Mesodermal cell (in vitro differentiated cells): Measurements from ENCODE around the gene DPM2.

Experiments used
- H3K27ac ChIP-seq: 2 replicates; pipeline ENCODE4 v1.7.0; 2013; ENCODE audit warnings: mild to moderate bottlenecking, low read depth, low read length, moderate library complexity; ENCODE audit not compliant: severe bottlenecking
- H3K36me3 ChIP-seq: 2 replicates; pipeline ENCODE4 v1.7.1; 2013; ENCODE audit warnings: mild to moderate bottlenecking, low read length, moderate library complexity; ENCODE audit not compliant: control insufficient read depth, insufficient read depth
- H3K4me1 ChIP-seq: one replicate; pipeline ENCODE4 v1.7.1; 2013; ENCODE audit warnings: mild to moderate bottlenecking, low read length; ENCODE audit not compliant: insufficient read depth, control insufficient read depth, poor library complexity, severe bottlenecking
- H3K4me3 ChIP-seq: 2 replicates; pipeline ENCODE4 v1.7.0; 2013; ENCODE audit warnings: low read length, control low read depth, mild to moderate bottlenecking; ENCODE audit not compliant: insufficient read depth, poor library complexity, severe bottlenecking; ENCODE audit errors: extremely low read depth
- H3K9me3 ChIP-seq: 2 replicates; pipeline ENCODE4 v1.7.1; 2013; ENCODE audit warnings: mild to moderate bottlenecking, low read length, moderate library complexity; ENCODE audit not compliant: control insufficient read depth
- WGBS, 2 experiments: methylation state at CpG; one replicate each; pipeline ENCODE4 v1.1.5; 2013; ENCODE audit warnings: missing lambda C conversion rate in 2 of 2; ENCODE audit not compliant: insufficient coverage in 2 of 2; 5-methylcytosine and 5-hydroxymethylcytosine counted together

Gene DPM2

GRCh38 chr9:127942216-127943010, 4.8 kb upstream of the DPM2 start:
- H3K4me3 ChIP-seq = no peak overlapping the region
- H3K4me1 ChIP-seq = no peaks in the 10 kb centered on the region
- H3K27ac ChIP-seq = no peak overlapping the region
- H3K36me3 ChIP-seq = peaks cover 44% of the 10 kb centered on the region
- H3K9me3 ChIP-seq = no peaks in the 10 kb centered on the region
- 69 to 75% methylated on average over 14 to 15 of the region's 18 CpGs for WGBS, 2 experiments

GRCh38 chr9:127941961-127942215, 4.2 kb upstream of the DPM2 start:
- Histone ChIP-seq H3K4me1 (peaks cover 2% of the 10 kb centered on the region), H3K27ac (no peak overlapping the region), H3K36me3 (peaks cover 44% of the 10 kb centered on the region), H3K4me3 (no peak overlapping the region), H3K9me3 (no peaks in the 10 kb centered on the region)
- WGBS, 2 experiments = 88 to 100% methylated on average over 1 to 3 of the region's 3 CpGs

GRCh38 chr9:127941062-127941960, 3.7 kb upstream of the DPM2 start:
- 88 to 94% methylated on average over 11 to 12 of the region's 18 CpGs for WGBS, 2 experiments
- peaks cover 7% of the 10 kb centered on the region for H3K4me1 ChIP-seq
- peaks cover 41% of the 10 kb centered on the region for H3K36me3 ChIP-seq
- no peak overlapping the region for H3K4me3 ChIP-seq
- H3K9me3 ChIP-seq = no peaks in the 10 kb centered on the region
- H3K27ac ChIP-seq = no peak overlapping the region

- Histone ChIP-seq H3K9me3 (no peaks in the 10 kb centered on the region), H3K27ac (no peak overlapping the region), H3K4me3 (no peak overlapping the region), H3K4me1 (peaks cover 13% of the 10 kb centered on the region), H3K36me3 (peaks cover 48% of the 10 kb centered on the region)
- 94% methylated on average over 2 of the region's 4 CpGs; no CpG with 5 or more reads in 1 of the 2 experiments for whole genome bisulfite sequencing, 2 experiments
Observed at GRCh38 chr9:127940593-127940992, 2.9 kb upstream of the DPM2 start.

- WGBS, 2 experiments = 88 to 89% methylated on average over 17 to 19 of the region's 25 CpGs
- Histone ChIP-seq H3K4me3 (no peak overlapping the region), H3K9me3 (no peaks in the 10 kb centered on the region), H3K27ac (no peak overlapping the region), H3K4me1 (peaks cover 13% of the 10 kb centered on the region), H3K36me3 (peaks cover 49% of the 10 kb centered on the region)
Observed at GRCh38 chr9:127938298-127938690, 640 bp upstream of the DPM2 start.

GRCh38 chr9:127937056-127937387, 632 bp downstream of the DPM2 start:
- H3K9me3 ChIP-seq = no peaks in the 10 kb centered on the region
- H3K4me1 ChIP-seq = peaks cover 13% of the 10 kb centered on the region
- peak overlapping the region; percentile 74 for H3K4me3 ChIP-seq
- 5 to 15% methylated on average over 4 of the region's 7 CpGs for WGBS, 2 experiments
- H3K36me3 ChIP-seq = peaks cover 36% of the 10 kb centered on the region
- no peak overlapping the region for H3K27ac ChIP-seq

GRCh38 chr9:127936347-127936852, 1.3 kb downstream of the DPM2 start:
- Histone ChIP-seq H3K4me1 (peaks cover 19% of the 10 kb centered on the region), H3K36me3 (peaks cover 30% of the 10 kb centered on the region), H3K4me3 (peak overlapping the region; percentile 74), H3K9me3 (no peaks in the 10 kb centered on the region), H3K27ac (no peak overlapping the region)
- WGBS, 2 experiments = 86 to 90% methylated on average over 9 to 13 of the region's 14 CpGs

- peaks cover 20% of the 10 kb centered on the region for H3K4me1 ChIP-seq
- WGBS, 2 experiments = 98 to 100% methylated on average over 1 to 3 of the region's 4 CpGs
- H3K36me3 ChIP-seq = peaks cover 24% of the 10 kb centered on the region
- H3K4me3 ChIP-seq = no peak overlapping the region
- H3K27ac ChIP-seq = no peak overlapping the region
- no peaks in the 10 kb centered on the region for H3K9me3 ChIP-seq
Observed at GRCh38 chr9:127935765-127936221, 1.9 kb downstream of the DPM2 start.

GRCh38 chr9:127934986-127935385, 2.7 kb downstream of the DPM2 start:
- Histone ChIP-seq H3K4me1 (peaks cover 20% of the 10 kb centered on the region), H3K36me3 (peaks cover 17% of the 10 kb centered on the region), H3K4me3 (no peak overlapping the region), H3K9me3 (no peaks in the 10 kb centered on the region), H3K27ac (no peak overlapping the region)
- 83 to 85% methylated on average over 10 to 11 of the region's 11 CpGs for WGBS, 2 experiments

GRCh38 chr9:127934248-127934647, 3.4 kb downstream of the DPM2 start:
- 98 to 100% methylated on average over 3 to 4 of the region's 4 CpGs for WGBS, 2 experiments

More at GRCh38 chr9:127934248-127934647, 3.4 kb downstream of the DPM2 start:
- Histone ChIP-seq H3K9me3 (no peaks in the 10 kb centered on the region), H3K4me3 (no peak overlapping the region), H3K27ac (no peak overlapping the region), H3K36me3 (peaks cover 14% of the 10 kb centered on the region), H3K4me1 (peaks cover 20% of the 10 kb centered on the region)
